OCI-M1 (cell line): ENCODE measurements around the gene EXOC7.

Experiments used
- DNase-seq: peaks from one replicate; lab custom pipeline; 2025; lab: John Stamatoyannopoulos, UW

EXOC7 gene

DNA sequence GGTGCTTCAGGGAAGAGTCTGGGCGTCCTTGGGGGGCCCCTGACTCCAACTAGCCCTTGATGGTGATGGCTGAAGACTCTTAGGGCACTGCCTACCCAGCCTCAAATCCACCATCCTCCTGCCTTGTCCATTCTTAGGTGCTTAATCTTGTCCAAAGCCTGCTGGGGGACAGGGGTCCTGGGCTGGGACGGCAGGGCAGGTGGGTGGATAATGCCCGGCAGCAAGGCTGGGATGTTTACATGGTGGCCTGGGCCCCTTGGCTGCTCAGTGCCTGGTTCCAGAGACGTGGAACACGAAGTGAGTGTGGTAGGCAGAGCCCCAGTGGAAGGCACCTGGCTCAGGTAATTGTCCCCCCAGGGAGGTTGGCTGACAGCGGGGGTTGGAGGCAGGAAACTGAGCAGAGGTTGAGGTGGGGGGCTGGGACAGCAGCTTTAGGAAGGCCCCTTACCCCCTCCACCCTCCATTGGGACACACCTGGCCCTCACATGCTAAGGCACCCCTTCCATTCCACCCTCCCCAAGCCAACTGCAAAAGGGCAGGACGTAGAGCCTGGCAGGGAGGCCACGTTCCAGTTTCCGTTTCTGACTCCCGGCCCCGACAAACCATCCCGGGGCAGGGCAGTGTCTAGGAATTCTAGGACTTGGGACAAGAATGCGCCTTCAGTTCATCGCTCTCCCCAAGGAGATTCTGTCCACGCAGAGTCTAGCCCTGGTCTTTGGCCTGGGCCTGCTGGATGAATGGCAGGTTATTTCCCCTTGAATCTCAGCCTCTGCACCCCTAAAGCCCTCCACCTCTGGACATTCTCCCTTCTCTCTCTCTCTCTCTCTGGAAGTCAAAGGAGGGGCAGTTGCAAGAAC lies 35.5 kb upstream of the EXOC7 start:
- DNase-seq: no peak

DNA sequence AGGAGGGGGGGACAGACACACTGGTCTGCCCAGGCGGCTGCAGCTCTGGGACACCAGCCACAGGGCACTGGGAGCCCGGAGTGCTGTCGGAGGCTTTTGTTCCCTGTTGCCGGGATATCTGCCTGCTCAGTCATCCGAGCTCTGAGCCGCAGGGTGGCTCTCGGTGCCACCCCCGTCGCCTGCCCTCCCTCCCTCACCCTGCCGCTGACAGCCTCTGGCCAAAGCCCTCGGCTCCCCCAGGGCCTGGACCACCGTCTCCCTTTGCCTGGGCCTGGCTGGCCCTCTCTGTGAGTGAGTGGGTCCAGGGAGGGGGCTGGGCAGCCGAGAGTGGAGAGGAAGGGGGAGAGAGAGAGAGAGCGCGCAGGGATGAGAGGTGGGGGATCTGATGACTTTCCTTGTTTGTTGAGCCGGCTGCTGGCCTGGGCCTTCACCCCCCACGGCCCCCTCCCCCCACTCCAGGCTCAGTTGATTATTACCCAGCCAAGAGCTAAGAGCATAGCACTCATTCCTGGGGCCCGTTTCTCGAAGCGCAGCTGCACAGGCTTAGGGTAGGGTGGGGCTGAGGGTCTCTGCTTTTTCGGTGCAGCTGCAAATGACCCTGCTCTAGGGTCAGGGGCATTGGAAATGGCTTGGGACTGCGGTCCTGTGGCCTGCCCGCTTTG lies 34.8 kb upstream of the EXOC7 start:
- DNase-seq: no peak

DNA sequence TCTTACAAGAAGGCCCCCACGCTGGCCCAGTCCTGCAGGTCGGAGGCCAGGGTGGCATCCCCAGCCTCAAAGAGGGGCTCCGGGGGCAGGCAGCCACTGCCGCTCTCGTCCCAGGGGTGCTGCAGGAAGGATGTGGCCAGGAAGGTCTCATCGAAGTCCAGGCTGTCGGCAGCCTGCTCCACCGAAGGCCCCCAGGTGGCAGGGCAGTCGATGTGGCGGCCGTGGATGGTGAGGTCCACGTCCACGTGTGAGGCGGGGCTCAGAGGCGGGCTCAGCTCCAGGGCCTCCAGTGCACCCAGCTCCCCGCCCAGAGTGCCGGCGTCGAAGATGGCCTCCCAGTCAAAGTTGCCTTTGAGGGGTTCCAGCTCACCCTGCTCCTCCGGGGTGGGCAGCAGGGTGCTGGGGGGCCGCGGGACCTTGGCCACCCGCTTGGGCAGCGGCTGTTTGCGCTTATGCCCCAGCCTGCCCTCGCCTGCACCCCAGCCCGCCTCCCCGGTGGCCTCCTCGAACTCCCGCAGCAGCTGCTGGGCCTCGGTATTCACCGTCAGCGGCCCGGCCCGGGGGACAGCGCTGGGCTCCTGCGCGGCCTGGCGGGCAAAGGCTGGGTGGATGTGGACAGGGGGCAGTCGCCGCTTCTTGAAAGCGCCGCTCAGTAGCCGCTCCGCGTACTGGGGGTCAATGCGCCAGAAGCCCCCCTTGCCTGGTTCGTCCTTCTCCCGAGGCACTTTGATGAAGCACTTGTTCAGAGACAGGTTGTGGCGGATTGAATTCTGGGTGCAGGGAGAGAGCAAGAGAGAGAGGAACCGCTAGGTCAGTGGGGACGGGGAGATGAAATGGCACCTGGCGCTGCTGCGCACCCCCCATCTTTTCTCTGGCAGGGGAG lies 34.0 kb upstream of the EXOC7 start:
- DNase-seq: no peak

DNA sequence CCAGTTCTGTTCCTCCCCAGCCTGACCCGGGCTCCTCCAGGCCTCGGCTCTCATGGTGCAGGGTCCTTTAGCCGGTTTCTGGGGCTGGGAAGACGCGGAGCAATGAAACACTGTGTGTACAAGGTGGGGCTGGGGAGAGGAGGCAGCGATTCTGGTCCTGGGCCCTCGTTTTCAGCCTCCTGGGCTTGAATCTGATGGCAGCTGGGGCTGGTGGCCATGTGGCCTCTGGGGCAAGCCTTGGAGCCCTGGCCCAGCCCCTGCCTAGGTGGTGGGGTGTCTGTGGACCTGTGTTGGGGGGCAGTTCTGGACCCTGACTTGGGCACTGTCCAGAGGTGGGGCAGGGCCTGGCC lies 33.4 kb upstream of the EXOC7 start:
- DNase-seq: no peak

DNA sequence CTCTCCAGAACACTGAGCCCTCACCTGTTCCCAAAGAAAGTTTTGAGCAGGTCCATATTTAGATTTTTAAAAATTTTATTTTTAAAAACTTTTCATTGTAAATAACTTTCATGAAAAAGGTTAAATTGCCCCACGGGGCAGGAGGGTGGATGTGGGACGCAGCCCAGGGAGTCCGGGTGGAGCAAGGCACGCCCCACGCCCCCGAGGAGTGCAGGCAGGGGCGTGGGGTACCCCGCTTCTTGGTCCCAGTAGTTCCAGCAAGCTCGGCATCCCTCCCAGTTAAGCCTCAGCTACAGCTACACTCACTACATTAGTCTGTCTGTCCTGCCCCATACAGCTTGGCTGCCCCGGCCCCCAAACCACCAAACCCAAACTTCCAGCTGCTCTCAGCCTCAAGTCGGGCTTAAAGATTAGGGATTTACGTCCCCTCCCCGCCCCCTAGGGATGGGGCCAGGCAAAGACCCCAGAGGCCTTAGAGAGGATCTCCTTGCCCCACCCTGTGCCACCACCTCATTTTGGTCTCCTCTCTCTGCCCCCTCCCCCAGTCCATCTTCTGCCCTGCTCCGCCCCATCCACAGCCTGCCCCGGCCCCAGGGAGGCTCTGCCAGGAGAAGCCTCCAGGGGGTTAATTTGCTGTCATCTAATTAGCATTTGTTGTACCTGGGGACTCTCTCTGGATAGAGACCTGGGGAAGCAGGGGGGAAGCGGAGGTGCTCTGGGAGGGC lies 32.9 kb upstream of the EXOC7 start:
- no peak for DNase-seq

DNA sequence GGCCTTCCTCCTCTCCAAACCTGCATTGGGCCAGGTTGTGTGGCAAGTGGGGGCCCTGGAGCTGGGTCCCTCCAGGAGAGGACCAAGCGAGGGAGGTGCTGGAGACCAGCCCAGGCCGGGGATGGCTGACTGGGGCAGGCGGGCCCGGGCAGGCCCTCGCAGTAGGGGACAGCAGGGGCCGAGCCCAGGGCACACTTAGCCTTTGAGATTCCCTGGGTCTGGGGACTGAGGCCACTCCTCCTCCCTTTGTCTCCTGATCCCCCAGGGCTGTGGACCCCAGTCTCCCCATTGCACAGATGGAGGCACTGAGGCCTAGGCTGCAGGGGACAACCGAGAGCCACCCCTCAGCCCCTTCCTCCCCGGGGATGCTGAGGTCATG lies 32.2 kb upstream of the EXOC7 start:
- DNase-seq: no peak

DNA sequence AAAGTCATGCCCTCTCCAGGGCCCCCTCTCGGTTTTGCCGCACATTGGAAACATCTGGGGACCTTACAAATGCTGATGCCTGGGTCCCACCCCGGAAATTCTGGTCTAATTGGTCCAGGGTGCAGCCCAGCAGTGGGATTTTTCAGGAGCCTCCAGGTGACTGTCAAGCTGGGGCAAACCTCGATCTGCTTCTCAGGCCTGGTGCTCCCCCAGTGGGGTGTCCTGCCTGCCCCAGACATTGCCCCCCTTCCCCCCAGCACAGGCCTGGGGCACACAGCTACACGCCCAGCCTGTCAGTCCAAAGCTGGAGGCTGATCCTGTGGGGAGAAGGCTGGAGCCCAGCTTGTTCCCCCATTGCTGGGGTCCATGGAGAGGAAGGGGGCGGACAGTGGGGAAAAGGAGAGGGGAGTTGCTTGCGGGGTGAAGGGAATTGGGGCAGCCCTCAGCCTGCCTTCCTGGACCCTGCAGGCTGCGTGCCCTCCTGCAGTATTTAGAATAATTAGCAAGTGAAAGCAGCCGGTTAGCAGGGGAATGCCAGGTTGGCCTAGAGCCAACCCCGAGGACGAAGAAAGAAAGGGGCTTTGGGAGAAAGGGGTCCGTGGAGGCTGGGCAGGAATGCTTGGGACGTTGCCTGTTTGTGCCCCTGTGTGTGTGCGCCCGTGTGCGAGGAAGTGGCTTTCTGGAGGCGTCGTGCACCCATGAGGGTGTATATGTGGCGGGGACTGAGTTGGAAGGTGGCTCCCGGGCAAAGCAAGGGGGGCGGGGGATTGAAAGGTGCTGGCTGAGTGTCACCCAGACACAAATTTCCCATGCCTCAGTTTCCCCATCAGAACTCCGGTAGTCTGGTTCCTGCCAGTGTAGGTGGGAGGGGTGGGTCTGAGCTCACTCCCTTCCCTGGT lies 31.6 kb upstream of the EXOC7 start:
- no peak for DNase-seq

DNA sequence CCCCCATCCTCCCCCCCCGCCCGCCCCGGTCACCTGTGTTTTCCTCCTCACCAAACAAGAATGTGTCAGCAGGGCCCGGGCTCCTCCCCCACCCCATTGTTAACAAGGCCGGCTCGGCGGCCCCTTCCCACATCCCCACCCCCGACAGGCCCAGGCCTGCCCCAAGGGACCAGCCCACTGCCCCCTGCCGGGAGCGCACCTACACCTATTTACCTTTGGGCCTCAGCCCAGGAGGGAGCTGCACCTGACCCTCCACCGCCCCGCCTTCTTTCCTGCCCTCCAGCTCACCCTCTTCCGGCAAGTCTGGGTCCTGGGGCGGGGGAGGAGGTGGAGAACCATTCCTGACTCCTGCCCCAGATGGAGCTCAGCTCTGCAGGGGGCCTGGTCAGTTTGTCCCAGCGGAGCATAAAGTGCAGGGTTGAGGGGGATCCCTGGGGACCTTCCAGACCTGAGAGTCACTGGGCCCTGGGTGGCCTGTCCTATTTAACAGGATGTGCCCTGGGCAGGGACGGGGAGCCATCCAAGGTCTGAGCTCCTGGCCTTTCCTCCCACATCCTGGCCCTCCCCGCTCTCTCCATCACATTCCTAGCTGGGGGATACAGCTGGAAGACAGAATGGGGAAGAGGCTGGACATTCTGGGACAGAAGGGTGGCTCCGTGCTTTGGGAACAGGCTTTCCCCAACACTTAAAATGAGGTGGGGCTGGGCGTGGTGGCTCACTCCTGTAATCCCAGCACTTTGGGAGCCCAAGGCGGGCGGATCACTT lies 29.2 kb upstream of the EXOC7 start:
- DNase-seq: no peak

DNA sequence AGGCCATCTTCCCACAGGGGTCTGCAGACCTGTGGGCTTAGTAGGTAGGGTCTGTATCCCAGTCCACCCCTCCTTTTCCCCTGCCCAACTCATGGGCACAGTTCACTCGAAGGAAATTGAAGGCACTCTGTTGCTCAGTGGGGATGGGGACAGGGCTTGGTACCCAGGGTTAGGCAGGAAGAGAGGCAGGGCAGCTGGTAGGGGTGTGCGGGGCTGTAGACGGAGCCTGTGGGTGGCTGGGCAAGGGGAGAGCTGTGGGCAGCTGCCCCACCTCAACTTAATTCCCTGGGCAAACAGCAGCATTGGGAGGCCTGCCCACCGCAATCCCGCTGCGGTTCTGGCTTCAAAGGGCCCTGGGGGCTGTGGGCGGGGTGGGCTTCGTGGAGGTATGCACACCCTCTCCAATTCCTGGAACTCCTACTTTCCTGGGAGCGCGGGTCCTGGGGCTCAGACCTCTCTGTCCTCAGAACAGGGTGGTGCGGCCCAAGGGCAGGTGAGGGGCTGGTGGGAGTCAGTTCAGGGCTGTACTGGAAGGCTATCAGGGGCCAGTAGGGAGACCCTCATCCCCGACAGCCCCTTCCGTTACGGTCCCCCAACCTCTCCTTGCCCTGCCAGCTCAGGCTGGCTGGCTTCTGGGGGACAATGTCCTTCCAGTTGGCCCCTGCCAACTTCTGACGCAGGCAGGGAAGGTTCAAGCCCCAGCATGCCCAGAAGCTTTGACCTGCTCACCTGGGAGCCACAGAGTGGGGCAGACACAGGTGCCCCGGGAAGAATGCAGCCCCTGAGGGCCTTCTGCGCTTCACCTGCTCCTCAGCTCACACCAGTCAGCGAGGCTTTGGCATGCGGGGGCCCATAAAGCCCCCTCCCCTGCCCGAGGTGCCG lies 28.3 kb upstream of the EXOC7 start:
- DNase-seq: no peak

DNA sequence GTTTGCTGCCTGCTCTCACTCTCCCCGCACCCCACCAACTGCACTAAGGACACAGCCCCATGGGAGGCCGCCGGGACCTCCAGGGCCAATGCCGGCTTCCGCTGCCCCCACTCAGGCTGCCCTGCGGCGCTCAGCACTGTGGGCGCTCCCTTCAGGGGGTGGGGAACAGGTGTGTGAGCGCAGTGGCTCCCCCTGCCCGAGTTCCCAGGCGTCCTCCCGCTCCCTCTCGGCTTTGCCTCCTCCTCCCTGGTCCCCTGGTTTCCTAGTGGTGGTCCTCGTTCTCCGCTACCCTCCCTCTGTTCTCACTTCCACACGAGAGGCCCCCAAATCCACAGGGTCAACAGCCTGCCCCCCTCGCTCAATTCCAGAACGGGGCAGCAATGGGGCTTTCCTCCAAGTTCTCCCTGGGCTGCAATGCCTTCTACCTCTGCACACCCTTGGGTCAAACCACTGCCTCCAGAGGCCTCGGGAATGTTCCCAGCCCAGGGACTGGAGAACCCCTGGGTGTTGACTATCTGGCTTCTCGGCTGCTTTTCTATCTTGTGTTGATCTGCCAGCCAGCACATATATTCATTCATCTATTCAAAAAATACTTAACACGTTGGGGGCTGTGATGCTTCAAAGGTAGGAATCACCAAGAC lies 27.6 kb upstream of the EXOC7 start:
- DNase-seq: no peak

DNA sequence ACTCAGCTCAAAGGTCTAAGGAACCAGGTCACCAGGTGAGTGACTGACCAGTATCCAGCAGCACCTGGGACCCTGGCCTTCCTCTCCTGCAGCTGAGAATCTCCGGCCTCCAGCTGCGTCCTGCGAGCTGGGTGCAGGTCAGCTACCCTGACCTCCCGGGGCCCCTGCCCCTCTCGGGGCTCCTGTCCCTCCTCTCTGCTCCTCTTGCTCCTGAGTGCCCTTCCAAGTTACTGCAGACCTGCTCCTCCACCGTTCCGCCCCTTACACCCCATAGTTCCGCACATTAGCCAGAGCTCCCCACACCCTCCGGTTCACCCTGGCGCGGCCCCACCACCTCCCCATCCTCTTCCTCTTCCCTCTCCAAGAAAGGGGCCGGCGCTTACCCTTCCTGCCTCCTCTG lies 26.9 kb upstream of the EXOC7 start:
- DNase-seq: no peak

DNA sequence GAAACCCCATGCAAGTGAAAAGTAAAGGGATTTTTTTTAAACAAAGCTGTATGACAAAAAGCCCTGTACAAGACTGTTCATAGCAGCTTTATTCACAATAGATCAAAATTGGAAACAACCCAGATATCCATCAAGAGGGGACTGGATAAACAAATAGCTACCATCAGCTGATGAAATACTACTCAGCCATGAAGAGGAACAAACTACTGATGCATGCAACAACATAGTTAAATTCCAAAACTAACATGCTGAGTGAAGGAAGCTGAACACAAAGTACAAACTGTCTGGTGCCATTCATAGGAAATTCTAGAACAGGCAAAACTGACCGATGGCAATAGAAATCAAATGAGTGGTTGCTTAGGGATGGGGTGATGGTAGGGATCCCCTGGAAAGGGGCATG lies 22.3 kb upstream of the EXOC7 start:
- DNase-seq: no peak

DNA sequence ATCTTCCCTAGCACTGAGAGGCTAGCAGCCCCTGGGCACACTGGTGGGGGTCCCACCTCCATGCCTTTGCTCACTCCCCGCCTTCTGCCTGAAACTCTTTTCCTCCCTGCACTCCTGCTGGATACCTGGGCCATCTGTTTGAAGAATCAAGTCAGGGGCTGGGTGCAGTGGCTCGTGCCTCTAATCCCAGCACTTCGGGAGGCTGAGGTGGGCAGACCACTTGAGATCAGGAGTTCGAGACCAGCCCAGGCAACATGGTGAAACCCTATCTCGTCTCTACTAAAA lies 21.7 kb upstream of the EXOC7 start:
- no peak for DNase-seq

DNA sequence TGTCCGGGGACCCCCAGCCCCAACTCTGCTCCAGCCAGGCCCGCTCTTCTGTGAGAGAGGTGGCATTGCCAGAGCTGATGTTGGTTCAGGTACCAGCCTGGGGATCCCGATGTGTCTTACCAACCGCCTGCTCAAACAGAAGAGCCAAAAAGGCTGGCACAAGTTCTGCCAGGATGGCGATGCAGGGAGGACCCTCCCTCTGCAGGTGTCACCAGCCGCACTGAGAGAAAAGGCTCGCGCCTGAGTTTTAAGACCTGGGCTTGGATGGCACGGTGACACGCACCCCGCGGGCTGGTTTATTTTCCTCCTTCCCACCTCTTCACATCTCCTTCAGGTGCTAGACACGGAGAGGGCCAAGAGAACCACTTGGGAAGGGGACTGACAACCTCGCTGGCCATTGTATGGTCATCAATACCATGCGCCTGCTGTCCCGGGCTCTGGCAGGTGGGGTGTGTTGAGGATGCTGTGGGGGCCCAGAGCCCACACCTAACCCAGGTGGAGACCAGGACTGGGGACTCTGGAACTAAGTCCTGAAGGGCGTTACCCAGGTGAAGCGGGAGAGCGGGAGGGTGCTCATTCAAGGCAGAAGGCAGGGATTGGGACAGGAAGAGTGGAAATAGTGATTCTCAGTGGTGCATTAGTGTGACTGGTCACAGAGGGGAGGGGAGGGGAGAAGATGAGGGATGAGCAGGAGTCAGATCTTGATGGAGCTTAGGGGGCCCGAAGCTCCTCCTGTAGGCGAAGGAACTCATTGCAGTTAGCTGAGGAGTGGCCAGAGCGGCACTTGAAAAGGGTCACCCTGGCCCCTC lies 21.2 kb upstream of the EXOC7 start:
- peak; percentile 5 for DNase-seq

DNA sequence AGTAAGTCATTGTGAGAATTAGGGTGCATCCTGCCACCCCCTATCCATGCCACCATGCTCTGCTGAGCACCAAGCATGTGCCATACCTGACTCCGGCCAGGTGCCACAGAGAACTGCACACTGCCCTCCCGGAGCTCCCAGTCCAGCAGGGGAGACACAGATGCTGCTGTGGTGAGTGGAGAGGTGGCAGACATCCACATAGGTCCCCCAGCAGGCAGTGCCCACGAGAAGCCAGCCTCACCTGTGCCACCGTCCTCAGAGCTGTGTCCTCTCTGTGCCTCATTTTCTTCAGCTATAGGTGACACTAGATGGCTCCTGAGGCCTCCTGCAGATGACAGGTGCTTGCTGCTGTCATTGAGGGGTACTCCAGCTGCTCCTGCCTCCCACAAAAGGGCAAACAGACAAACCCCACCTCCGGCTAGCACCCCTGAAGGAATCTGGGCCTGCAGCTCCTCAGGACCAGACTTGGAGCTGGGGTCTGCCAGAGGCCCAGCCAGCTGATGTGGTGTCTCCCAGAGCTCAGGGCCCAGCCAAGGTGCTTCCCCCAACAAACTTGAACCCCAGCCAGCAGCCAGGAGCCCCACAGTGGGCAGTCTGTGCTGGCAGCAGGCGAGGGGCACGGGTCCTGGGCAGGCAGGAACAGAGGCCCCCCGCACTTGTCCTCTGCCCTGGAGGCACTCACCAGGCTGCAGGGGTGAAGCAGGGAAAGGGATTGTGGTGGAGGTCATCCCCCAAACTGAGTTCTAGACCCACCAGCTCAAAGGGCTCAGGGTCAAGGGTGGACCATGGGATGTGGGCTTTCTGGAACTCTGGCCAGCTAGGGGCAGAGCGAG lies 20.4 kb upstream of the EXOC7 start:
- no peak for DNase-seq

DNA sequence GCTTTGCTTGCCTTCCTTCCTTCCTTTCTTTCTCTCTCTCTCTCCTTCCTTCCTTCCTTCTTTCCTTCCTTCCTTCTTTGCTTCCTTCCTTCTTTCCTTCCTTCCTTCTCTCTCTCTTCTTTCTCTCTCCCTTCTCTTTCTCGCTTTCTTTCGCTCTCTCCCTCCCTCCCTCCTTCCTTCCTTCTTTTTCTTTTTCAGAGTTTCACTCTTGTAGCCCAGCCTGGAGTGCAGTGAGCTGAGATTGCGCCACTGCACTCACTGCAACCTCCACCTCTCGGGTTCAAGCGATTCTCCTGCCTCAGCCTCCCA lies 19.6 kb upstream of the EXOC7 start:
- no peak for DNase-seq

DNA sequence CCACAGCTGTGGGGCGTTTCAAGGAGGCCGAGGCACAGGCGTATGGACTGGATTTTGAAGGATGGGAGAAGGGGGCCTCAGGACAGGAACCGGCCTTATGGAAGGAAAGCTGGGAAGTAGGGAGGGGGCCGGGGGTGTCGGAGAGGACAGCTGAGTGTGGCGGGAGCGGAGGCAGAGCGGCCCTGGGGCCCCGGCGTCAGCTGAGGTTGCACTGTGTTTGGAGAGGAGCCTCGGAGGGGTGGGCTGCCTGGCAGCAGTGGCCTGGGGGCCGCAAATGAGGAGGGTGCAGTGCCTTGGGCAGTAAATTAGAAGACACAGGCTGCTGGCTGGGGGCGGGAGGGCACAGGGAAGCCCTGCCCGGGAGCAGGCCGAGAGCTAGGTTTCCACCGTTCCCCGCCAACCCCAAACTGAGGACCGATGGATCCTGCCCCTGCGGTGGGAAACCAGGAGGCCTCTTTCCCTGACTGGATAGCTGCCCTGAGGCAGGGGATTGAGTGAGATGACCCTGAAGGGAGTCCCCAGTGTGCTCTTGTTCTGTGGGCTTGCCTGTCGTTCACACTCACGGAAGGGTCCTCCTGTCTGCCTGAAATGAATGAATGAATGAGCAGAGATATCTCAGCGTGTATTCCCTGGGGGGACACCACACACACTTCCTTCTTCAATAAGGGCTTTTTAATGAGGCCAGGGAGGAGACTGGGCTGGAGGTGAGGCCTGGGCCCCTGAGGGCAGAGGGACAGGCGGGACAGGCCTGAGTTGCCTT lies 19.0 kb upstream of the EXOC7 start:
- peak; percentile 7 for DNase-seq
